Hematopoietic multipotent progenitor cell (in vitro differentiated cells): ENCODE results near the gene ASMTL. TPM values are rescaled to one million over a fixed set of nuclear protein-coding genes. Genes with fewer than 3 reads are reported as not detected.
"Not testable (repeated sequence)": the region's sequence is repeated elsewhere in the genome, so short reads cannot be mapped to it uniquely, and the experiment has no call there.

Source experiments
- DNase-seq, 3 donors: peaks; one replicate each; pipeline ENCODE4 v3.0.0-alpha.2; 2011 to 2015; ENCODE audit warnings: low read depth in 2 of 3, low spot score in 2 of 3
- total RNA-seq: library from RNA; depleted of rRNA; stranded (reverse); fragments of >200 nt; gene quantifications from one replicate; pipeline ENCODE4 v1.2.3, GENCODE V29; 2012

The ASMTL gene
- 34.5 TPM for total RNA-seq

GRCh38 chrX:1452516-1453394 is at the start of gene ASMTL:
Gene ASMTL (minus strand): TSS chrX:1452909. CDS start chrX:1452840, 69 bp downstream.
- peak; percentile 99 to 100 (median 99) for DNase-seq

DNA sequence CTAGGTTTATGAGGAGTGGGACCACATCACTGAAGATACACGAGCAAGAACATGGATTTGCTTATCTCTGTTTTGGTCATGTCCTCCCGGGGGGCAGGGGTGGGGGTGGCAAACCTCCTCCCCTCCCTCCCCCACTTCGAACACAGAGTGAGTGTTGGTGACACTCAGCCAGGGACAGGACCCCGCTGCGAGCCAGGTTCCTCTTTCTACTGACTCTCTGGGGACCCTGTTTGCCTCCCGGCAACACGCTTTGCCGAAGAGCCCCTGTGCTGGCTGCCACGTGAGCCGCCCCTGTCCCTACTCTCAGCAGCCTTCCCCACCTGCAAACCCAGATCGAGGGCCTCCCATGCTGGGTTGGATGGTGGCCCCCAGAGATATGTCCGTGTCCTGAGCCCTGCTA is 49.5 kb upstream of the ASMTL start:
- DNase-seq, result peak in 2 of 3 donors; percentile 72 to 83

GRCh38 chrX:1500701-1501624 is 48.3 kb upstream of the ASMTL start:
- DNase-seq, result peak in 1 of 3 donors; percentile 60

DNA sequence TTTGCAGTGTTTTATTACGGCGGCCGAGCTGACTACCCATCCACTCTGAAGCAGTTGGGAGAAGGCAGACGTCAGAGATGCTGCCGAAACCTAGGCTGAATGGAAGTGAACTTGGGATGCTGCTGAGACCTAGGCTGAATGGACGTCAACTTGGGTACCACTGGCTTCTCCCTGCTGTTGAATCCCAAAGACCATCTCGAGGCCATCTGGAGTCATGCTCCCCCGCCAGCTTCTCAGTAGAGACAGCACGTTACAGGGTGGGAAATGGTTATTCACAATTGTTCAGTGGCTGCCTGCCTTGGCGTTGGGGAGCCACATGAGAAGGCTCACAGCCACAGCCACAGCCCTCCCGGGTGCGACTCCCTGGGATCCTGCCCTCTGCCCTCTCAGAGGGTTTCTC is 43.4 kb upstream of the ASMTL start:
- DNase-seq, result no peak

DNA sequence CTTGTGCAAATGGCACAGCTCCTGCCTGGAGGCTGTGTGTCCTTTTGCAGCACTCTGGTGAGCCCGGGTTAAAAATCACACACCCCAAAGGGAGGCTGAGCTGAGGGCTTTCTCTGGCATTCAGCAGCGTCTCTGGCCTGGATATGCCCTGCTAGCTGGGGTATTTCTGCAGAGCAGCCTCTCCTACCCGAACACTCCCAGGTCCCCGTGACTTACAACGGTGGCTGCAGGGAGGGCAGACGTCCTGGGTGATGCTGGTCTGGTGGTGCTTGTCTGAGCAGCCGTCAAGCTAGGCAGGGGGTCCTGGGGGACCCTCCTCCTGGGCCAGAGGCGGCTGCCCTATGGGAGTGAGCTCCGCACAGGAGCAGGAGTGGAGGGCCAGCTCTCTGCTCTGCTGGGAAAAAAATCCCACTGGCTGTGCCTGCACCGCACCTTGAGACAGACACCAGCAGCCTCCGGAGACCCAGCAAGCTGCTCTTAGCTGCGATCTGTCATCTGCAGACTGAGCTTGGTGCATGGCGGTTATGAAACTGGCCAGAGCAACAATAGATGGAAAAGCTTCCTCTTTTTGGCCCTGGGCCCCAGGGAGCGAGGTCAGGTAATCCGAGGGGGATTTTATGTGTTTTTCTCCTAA is 41.3 kb upstream of the ASMTL start:
- peak in 1 of 3 donors; percentile 54 for DNase-seq

- DNase-seq, result no peak
These were observed 40.7 kb upstream of the ASMTL start for GRCh38 chrX:1493412-1493811.

DNA sequence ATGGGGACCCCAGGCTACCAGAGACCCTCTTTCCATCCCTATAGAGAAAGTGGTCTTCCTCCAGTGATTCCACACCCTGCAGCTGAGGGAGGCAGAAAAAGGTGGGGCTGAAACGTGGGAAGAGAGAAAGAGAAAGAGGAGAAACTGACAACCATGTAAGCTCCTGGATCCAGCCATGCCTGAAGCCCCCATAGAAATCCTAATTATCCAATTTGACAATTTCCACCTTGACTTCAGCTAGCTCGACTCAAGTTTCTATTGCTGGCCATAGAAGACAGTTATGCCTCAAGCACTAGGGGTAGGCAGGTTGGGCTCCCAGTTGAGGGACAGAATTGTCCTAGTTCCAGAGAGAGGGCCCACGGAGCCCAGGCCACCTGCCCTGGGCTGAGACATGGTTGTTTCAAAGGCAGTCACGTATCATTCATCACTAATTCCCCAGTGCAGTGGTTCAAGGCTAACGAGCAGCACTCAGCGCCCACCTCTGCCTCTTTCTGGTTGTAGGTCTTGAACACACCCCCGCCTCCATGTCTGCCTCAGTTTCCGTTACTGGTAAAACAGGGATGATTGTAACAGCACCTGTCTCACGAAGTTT is 39.8 kb upstream of the ASMTL start:
- no peak for DNase-seq

- DNase-seq, result peak in 1 of 3 donors; percentile 90
These were observed 39.2 kb upstream of the ASMTL start for GRCh38 chrX:1491851-1492349.

DNA sequence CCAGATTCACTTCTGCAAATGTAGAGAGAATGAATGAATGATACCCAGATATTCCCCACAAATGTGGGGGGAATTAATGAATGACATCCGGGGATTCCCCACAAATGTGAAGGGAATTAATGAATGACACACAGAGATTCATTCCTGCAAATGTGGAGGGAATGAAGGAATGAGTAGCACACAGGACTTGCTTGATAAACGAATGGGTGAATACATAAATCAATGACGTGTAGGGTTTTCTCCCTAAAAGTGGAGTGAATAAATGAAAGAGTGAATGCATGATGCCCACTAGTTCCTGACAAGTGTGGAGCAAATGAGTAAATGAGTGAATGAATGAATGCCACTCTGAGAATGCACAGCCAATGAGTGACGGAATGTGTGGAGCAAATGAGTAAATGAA is 38.5 kb upstream of the ASMTL start:
- DNase-seq, result not testable (repeated sequence)

DNA sequence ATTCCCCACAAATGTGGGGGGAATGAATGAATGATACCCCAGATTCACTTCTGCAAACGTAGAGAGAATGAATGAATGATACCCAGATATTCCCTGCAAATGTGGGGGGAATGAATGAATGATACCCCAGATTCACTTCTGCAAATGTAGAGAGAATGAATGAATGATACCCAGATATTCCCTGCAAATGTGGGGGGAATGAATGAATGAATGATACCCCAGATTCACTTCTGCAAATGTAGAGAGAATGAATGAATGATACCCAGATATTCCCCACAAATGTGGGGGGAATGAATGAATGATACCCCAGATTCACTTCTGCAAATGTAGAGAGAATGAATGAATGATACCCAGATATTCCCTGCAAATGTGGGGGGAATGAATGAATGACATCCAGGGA is 38.0 kb upstream of the ASMTL start:
- DNase-seq, result not testable (repeated sequence)

DNA sequence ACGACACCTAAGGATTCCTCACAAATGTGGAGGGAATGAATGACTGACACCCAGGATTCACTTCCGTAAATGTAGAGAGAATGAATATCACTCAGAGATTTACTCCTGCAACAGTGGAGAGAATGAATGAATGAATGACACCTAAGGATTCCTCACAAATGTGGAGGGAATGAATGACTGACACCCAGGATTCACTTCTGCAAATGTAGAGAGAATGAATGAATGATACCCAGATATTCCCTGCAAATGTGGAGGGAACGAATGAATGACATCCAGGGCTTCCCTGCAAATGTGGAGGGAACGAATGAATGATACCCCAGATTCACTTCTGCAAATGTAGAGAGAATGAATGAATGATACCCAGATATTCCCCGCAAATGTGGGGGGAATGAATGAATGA is 36.6 kb upstream of the ASMTL start:
- DNase-seq, result not testable (repeated sequence)

GRCh38 chrX:1488745-1489144 is 36.0 kb upstream of the ASMTL start:
- no peak for DNase-seq

DNA sequence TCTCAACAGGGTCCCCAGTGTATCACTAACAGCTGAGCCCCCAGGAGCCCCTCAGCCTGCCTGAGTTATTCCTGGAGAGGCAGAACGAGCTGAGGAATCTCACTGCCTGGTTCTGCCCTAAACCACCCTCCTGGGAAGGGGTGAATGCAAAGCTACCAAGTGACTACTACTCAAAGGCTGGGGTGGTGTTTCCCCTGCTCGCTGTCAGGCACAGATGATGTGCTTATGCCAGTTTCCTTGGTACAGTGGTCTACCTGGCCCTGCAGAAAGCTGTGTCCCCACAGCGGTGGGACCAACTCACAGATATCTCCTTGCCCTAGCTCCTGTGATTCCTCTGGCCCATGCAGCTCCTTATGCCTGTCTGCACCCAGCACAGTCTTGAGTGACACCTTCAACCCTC is 35.4 kb upstream of the ASMTL start:
- DNase-seq, result no peak

- DNase-seq, result no peak
These were observed 34.7 kb upstream of the ASMTL start for GRCh38 chrX:1487401-1487800.

GRCh38 chrX:1486749-1487361 is 34.1 kb upstream of the ASMTL start:
- no peak for DNase-seq

DNA sequence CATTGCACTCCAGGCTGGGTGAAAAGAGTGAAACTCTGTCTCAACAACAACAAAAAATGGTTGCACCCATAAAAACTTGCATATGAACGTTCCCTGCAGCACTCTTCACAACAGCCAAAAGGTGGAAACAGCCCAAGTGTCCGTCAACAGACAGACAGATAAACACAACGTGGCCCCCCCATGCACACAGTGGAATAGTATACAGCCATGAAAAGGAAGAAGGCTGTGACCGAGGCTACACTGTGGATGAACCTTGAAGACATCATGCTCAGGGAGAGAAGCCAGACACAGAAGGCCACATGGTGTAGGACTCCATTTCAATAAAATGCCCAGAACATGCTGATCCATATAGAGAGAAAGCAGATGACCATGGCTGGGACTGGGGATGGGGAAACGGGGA is 33.5 kb upstream of the ASMTL start:
- no peak for DNase-seq

DNA sequence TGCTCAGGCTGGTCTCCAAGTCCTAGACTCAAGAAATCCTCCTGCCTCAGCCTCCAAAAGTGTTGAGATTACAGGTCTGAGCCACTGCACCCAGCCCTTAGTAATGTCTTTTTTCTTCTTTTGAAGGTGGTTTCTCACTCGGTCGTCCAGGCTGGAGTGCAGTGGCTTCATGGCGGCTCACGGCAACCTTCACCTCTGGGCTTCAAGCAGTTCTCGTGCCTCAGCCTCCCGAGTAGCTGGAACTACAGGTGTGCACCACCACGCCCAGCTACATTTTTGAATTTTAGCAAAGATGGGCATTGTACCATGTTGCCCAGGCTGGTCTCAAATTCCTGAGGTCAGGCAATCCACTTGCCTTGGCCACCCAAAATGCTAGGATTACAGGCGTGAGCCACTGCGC is 32.3 kb upstream of the ASMTL start:
- no peak for DNase-seq

DNA sequence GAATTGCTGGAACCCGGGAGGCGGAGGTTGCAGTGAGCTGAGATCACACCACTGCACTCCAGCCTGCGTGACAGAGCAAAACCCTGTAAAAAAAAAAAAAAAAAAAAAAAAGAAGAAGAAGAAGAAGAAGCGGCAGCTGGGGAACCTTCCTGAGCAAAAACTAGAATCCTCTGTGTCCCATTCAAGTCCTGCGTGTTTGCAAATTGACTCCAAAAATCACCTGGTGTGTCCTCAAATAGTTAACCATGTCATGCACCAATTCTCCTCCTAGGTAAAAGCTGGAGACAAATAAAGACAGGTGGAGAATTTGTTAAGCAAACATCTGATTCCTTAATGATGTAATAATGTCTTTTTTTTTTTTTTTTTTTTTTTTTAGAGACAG is 31.9 kb upstream of the ASMTL start:
- no peak for DNase-seq

DNA sequence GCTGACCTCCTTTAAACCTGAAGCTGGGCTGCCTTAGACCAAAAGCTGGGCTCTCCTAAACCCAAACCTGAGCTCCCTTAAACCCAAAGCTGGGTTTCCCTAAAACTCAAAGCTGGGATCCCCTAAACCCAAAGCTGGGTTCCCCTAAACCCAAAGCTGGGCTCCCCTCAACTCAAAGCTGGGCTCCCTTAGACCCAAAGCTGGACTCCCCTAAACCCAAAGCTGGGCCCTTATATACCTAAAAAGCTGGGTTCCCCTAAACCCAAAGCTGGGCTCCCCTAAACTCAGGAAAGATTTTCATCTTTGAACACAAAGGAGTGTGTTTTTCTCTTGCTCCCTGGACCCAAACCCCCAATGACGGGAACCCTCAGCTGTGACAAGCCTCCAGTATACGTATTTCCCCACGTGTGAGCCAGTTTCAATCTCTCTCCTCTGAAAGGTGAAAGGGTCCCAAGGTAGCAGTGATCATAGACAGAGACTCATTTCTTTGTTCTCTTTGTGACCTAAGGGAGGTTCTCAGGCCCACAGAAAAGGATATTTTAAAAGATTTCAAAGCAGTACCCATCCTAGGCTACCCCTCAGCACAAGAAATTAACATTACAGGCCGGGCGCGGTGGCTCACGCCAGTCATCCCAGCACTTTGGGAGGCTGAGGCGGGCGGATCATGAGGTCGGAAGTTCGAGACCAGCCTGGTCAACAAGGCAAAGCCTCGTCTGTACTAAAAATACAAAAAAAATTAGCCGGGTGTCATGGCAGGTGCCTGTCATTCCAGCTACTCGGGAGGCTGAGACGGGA is 31.3 kb upstream of the ASMTL start:
- DNase-seq, result no peak
